PC-9 (cell line): ENCODE data around the gene TMOD3.

Experiments used
- CTCF ChIP-seq: fragments of 200-600 bp; sonication (generic); conservative IDR thresholded peaks from 2 replicates; pipeline ENCODE4 v1.6.1; 2017; ENCODE audit warnings: mixed run types, antibody characterized with exemption, mild to moderate bottlenecking, moderate library complexity
- EZH2 ChIP-seq: fragments of 200-600 bp; sonication (generic); IDR thresholded peaks from 2 replicates; pipeline ENCODE4 v1.8.0; 2017; ENCODE audit warnings: antibody characterized with exemption, low read depth

GRCh38 chr15:51869060-51869421, 39.6 kb downstream of the TMOD3 start:
- TF ChIP-seq EZH2: no peak
- no peak for TF ChIP-seq CTCF
